WTC11 (cell line): Measurements from ENCODE around the gene SMAD9.

ENCODE experiments used
- CREB1 ChIP-seq: sonication (generic); formaldehyde crosslinking; IDR thresholded peaks from 2 replicates; pipeline ENCODE4 v1.8.0; 2023; ENCODE audit warnings: mild to moderate bottlenecking, missing genetic modification reagents
- CTCF ChIP-seq: fragments of 200-600 bp; IDR thresholded peaks from 2 replicates; pipeline ENCODE4 v1.8.0; 2022; ENCODE audit warnings: antibody characterized with exemption
- FOXJ3 ChIP-seq: sonication (generic); formaldehyde crosslinking; IDR thresholded peaks from 2 replicates; pipeline ENCODE4 v1.9.0; 2021; ENCODE audit warnings: missing genetic modification reagents, mild to moderate bottlenecking, borderline replicate concordance
- FOXP1 ChIP-seq: sonication (generic); formaldehyde crosslinking; IDR thresholded peaks from 2 replicates; pipeline ENCODE4 v1.8.0; 2022; ENCODE audit warnings: missing genetic modification reagents, mild to moderate bottlenecking, moderate library complexity, borderline replicate concordance
- IRF2 ChIP-seq: sonication (generic); formaldehyde crosslinking; IDR thresholded peaks from 2 replicates; pipeline ENCODE4 v1.8.0; 2022; ENCODE audit warnings: low read depth, missing genetic modification reagents, borderline replicate concordance
- MAX ChIP-seq: sonication (generic); formaldehyde crosslinking; IDR thresholded peaks from 2 replicates; pipeline ENCODE4 v1.8.0; 2022; ENCODE audit warnings: mild to moderate bottlenecking, missing genetic modification reagents
- NFYB ChIP-seq: sonication (generic); formaldehyde crosslinking; conservative IDR thresholded peaks from 2 replicates; pipeline ENCODE4 v1.8.0; 2022; ENCODE audit warnings: low read depth, missing genetic modification reagents
- SMAD3 ChIP-seq: sonication (generic); formaldehyde crosslinking; IDR thresholded peaks from 2 replicates; pipeline ENCODE4 v1.8.0; 2022; ENCODE audit warnings: missing genetic modification reagents, mild to moderate bottlenecking, borderline replicate concordance
- SP1 ChIP-seq: sonication (generic); formaldehyde crosslinking; conservative IDR thresholded peaks from 2 replicates; pipeline ENCODE4 v1.8.1; 2022; ENCODE audit warnings: missing genetic modification reagents
- STAT6 ChIP-seq: sonication (generic); formaldehyde crosslinking; conservative IDR thresholded peaks from 2 replicates; pipeline ENCODE4 v1.8.1; 2023; ENCODE audit warnings: mild to moderate bottlenecking, low read depth, missing genetic modification reagents, moderate library complexity
- TF ChIP-seq, protein P1 (sequence below): sonication (generic); formaldehyde crosslinking; IDR thresholded peaks from 2 replicates; pipeline ENCODE4 v1.8.0; 2022; ENCODE audit warnings: mild to moderate bottlenecking, missing genetic modification reagents
- TF ChIP-seq, protein P2 (sequence below): sonication (generic); formaldehyde crosslinking; conservative IDR thresholded peaks from 2 replicates; pipeline ENCODE4 v1.8.1; 2022; ENCODE audit warnings: mild to moderate bottlenecking, missing genetic modification reagents
- TF ChIP-seq, protein P3 (sequence below): sonication (generic); formaldehyde crosslinking; IDR thresholded peaks from 2 replicates; pipeline ENCODE4 v1.8.1; 2023; ENCODE audit warnings: mild to moderate bottlenecking, moderate library complexity, missing genetic modification reagents
- TF ChIP-seq, protein P4 (sequence below): sonication (generic); formaldehyde crosslinking; IDR thresholded peaks from 2 replicates; pipeline ENCODE4 v1.8.1; 2023; ENCODE audit warnings: mild to moderate bottlenecking, missing genetic modification reagents, moderate library complexity

DNA sequence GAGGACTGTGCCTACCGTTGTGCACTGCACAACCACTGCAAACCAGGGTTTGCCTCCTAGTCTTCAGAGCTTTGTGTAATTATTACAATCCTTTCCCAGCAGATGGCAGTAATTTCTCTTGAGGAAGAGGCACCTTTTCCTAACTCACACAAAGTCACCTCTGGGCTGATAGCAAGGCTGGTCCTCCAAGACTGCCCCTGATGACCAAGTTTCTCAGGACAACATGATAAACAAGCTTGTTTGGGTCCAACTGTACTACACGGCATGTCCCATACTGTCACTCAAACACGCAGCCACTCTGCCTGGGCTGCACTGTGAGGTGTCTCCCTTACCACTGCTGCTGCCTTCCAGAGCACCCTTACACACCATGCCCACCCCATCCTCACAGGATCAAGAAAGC is 61.7 kb downstream of the SMAD9 start:
- TF ChIP-seq IRF2 (CRISPR knock-in tag) (no peak), CTCF (0 out of 2 replicates have a peak, but pooled peaks have one; percentile 13), STAT6 (CRISPR knock-in tag) (no peak), CREB1 (CRISPR knock-in tag) (no peak), SMAD3 (CRISPR knock-in tag) (no peak), FOXP1 (CRISPR knock-in tag) (no peak), FOXJ3 (no peak), SP1 (no peak), NFYB (CRISPR knock-in tag) (no peak), MAX (CRISPR knock-in tag) (no peak)
- TF ChIP-seq, protein P1, sequence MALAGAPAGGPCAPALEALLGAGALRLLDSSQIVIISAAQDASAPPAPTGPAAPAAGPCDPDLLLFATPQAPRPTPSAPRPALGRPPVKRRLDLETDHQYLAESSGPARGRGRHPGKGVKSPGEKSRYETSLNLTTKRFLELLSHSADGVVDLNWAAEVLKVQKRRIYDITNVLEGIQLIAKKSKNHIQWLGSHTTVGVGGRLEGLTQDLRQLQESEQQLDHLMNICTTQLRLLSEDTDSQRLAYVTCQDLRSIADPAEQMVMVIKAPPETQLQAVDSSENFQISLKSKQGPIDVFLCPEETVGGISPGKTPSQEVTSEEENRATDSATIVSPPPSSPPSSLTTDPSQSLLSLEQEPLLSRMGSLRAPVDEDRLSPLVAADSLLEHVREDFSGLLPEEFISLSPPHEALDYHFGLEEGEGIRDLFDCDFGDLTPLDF (CRISPR knock-in tag): no peak
- TF ChIP-seq, protein P2, sequence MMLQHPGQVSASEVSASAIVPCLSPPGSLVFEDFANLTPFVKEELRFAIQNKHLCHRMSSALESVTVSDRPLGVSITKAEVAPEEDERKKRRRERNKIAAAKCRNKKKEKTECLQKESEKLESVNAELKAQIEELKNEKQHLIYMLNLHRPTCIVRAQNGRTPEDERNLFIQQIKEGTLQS (CRISPR knock-in tag): no peak
- TF ChIP-seq, protein P3, sequence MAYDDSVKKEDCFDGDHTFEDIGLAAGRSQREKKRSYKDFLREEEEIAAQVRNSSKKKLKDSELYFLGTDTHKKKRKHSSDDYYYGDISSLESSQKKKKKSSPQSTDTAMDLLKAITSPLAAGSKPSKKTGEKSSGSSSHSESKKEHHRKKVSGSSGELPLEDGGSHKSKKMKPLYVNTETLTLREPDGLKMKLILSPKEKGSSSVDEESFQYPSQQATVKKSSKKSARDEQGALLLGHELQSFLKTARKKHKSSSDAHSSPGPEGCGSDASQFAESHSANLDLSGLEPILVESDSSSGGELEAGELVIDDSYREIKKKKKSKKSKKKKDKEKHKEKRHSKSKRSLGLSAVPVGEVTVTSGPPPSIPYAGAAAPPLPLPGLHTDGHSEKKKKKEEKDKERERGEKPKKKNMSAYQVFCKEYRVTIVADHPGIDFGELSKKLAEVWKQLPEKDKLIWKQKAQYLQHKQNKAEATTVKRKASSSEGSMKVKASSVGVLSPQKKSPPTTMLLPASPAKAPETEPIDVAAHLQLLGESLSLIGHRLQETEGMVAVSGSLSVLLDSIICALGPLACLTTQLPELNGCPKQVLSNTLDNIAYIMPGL (CRISPR knock-in tag): no peak
- TF ChIP-seq, protein P4, sequence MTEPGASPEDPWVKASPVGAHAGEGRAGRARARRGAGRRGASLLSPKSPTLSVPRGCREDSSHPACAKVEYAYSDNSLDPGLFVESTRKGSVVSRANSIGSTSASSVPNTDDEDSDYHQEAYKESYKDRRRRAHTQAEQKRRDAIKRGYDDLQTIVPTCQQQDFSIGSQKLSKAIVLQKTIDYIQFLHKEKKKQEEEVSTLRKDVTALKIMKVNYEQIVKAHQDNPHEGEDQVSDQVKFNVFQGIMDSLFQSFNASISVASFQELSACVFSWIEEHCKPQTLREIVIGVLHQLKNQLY (CRISPR knock-in tag): no peak
